ENCODE data around the gene ALG9.
A peak's percentile ranks its signal among the peaks of the same experiment; 100 is the strongest.
"Not testable (repeated sequence)": the region's sequence is repeated elsewhere in the genome, so short reads cannot be mapped to it uniquely, and the experiment has no call there.

The ALG9 gene

DNA sequence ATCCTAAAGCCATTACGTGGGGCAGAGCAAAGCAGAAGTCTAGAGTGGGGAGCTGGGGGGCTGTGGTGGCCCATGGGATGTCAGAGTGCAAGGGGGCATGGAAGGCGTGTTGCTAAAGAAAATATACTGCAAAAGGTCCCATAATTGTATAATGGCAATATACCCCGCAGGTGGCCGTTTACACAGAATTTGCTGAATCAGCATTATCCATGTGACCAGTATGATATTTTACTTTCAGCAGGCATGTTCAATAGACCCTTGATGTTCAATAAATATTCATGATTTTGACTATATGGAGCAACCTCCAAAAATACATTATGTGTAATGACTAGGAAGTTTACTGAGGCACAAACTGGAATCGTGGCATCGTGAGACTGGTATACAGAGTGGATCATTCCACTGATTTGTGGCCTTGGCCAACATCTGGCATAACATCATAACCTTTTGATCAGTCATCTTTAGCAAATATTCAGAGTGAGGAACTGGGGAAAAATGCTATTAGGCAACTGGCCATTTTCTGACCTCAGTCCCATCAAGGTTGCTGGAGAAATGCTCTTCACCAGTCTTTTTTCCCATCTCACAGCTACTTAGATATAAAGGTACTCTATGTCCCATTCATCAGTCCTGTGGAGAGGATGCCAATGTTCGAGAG lies 75.9 kb downstream of the ALG9 start:
- DNase-seq (ENCODE audit: low read depth): no peak

DNA sequence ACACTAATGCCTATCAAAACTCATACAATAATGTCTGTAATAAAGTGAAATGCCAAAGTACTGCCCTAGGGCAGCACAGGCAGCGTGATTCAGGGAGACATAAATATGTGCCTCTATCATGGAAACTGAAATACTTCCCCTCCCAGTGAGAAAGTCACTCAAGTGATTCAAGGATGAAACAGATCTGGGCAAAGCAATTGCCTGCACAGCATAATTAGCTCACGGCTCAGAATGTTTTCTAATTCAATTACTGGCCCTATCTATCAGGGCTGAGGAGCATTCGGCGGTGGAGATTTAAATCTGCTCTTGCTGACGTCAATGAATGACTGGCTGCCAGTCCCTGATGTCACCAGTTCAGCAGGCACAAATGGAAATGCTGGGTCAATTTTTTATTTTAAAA lies 77.5 kb downstream of the ALG9 start:
- DNase-seq (ENCODE audit: low read depth): no peak

- DNase-seq (ENCODE audit: low read depth): no peak
Measured at GRCh38 chr11:111792955-111793500, 78.4 kb downstream of the ALG9 start.

- DNase-seq (ENCODE audit: low read depth): no peak
Measured at GRCh38 chr11:111792314-111792713, 79.1 kb downstream of the ALG9 start.

GRCh38 chr11:111788464-111788863 lies 82.9 kb downstream of the ALG9 start:
- DNase-seq (ENCODE audit: low read depth): no peak

- no peak for DNase-seq (ENCODE audit: low read depth)
Measured at GRCh38 chr11:111788051-111788450, 83.3 kb downstream of the ALG9 start.

DNA sequence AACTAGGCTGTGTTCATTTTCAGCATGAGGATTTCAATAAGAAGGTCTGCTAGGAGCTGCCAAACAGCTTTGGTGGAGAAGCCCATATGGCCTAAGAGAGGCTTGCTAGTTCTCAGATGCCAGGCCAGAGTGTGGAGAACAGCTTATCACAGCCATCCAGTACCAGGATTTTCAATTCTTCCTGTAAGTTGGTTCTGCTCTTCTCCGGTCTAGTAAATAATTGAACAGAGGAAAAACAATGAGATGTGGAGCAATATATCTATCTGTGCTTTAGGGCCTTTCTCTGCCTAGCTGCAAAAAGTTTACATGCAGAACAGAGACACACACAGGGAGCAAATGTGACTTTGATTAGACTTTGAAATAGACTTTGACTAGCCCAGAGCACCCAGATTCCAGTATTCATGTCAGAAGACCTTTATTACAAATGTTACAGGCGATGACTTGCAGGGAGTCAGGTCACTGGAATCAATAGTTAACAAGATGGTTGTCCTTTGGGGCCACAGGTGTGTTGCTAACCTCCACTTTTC lies 85.4 kb downstream of the ALG9 start:
- no peak for DNase-seq (ENCODE audit: low read depth)

GRCh38 chr11:111785076-111785475 lies 86.3 kb downstream of the ALG9 start:
- no peak for DNase-seq (ENCODE audit: low read depth)

DNA sequence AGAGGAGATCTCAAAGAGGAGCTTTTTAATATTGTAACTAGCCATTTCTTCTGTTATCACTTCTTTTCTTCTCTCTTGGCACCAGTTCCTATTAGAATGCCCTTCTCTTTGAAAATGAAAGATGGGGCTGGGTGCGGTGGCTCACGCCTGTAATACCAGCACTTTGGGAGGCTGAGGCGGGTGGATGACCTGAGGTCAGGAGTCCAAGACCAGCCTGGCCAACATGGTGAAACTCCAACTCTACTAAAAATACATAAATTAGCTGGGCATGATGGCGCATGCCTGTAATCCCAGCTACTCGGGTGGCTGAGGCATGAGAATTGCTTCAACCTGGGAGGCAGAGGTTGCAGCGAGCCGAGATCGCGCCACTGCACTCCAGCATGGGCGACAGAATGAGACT lies 87.1 kb downstream of the ALG9 start:
- DNase-seq (ENCODE audit: low read depth): not testable (repeated sequence)

GRCh38 chr11:111782109-111782741 lies 89.2 kb downstream of the ALG9 start:
- no peak for DNase-seq (ENCODE audit: low read depth)

GRCh38 chr11:111779118-111779517 lies 92.3 kb downstream of the ALG9 start:
- no peak for DNase-seq (ENCODE audit: low read depth)

DNA sequence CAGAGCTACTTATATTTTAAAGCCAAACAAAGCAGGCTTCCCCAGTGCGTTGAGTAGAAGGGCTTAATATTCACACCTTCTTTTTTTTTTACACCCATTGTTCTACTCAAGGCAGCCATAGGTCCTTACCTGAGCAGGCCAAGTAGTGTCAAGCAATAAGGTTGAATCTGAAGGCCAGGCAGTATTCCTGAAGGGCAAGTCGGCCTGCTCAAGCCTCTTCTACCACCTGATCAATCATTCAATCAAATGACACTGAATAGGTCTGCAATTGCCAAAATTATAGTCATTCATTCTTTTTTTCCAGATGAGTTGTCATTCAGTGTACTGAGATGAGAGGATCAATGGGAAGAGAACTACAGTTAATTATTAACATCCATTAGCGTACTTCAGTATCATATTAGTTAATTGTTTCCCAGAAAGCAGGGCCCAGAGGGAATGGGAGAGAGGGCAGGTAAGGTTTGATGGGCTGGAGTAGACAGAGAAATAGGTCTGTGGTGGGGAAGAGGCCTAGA lies 93.3 kb downstream of the ALG9 start:
- DNase-seq (ENCODE audit: low read depth): no peak

DNA sequence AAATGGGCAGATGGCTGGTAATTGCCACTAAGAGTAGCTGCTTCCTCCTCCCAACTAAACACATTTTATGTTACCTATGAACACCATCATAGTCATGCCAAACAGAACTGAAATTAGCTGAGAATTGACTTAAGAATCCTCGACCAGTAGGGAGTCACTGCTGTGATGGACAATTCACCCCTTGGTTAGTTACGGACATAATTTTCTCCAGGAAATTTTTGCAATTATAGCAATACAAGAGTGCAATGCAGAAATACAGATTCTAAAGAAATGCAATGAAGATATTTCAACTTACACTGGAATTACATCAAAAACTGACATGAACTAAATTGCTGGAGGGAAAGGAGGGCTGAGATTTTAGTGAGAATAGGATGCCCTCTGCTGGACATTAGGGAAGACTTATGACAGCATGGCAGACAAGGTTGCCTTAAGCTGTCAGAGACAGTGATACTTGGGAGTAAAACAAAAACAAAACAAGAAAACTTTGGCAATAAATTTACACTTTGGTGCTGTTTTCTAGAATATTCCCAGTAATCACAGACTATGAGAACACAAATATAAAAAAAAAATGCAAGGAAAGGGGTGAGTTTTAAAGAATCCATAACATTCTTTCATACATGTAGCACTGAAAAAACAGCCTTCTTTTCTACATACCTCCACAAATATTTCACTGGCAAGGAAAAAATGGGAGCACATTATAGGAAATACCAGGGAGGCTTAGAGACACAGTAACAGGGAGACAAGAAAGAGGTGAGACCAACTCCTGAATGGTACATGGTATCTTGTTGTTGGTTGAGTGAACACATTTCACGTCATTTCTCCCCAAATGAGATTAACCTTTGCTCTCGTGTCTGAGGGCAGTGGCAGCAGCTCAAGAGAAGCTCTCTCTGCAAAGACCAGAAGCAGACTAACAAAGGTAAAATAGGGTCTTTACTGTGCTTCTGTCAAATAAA lies 94.0 kb downstream of the ALG9 start:
- DNase-seq (ENCODE audit: low read depth): no peak

DNA sequence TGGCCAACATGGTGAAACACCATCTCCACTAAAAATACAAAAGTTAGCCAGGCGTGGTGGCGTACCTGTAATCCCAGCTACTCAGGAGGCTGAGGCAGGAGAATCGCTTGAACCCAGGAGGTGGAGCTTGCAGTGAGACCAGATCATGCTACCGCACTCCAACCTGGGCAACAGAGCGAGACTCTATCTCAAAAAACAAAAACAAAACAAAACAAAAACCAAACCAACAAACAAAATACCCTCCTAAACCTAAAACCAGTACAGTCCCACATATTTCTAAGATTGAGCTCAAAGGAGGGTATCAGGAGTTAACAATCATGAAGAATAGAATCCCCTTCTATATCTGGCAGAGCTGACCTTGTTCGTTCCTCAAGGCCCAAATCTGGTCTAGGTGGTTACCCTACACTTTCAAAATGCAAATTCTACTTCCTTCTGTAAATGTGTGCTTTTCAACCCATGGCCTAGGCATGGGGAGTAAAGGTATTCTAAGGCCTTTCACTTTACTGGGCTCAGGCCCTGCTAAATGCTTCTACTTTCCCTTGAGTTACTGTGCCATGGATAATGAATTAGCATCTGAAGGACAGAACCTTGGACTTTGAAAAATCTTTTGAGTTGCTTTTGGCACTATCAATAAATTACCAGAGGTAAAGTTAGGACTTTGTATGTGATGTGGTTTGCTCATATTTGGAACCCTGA lies 94.8 kb downstream of the ALG9 start:
- DNase-seq (ENCODE audit: low read depth): no peak

- no peak for DNase-seq (ENCODE audit: low read depth)
Measured at GRCh38 chr11:111774955-111775710, 96.2 kb downstream of the ALG9 start.

DNA sequence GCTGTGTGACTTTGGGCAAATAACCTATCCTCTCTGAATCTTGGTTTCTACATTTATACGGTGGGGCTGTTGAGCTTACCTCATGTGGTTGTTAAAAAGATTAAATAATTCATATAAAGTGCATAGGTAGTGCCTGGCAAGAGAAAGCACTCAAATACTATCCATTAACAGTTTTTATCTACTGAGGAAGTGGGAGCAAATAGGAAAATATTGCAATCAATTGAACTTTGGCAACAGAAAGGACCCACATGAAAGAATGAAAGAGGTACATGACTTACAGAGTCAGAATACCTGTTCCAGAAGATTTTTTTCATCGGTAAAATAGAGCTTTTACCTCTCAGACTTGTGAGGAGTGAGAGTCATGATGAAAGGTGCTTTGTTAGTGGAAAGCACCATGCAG lies 98.8 kb downstream of the ALG9 start:
- DNase-seq (ENCODE audit: low read depth): no peak

DNA sequence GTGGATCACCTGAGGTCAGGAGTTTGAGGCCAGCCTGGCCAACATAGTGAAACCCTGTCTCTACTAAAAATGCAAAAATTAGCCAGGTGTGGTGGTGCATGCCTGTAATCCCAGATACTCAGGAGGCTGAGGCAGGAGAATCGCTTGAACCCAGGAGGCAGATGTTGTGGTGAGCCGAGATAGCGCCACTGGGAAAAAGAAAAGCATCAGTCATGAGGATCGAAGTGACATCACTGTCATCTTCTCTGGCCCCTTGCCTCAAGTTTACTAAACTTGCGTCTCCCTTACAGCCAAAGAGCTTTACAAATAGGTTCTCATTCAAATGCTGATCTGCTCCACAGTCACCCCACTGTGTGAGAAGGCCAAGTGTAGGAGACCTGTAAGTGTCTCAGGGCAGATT lies 100.2 kb downstream of the ALG9 start:
- DNase-seq (ENCODE audit: low read depth): not testable (repeated sequence)

DNA sequence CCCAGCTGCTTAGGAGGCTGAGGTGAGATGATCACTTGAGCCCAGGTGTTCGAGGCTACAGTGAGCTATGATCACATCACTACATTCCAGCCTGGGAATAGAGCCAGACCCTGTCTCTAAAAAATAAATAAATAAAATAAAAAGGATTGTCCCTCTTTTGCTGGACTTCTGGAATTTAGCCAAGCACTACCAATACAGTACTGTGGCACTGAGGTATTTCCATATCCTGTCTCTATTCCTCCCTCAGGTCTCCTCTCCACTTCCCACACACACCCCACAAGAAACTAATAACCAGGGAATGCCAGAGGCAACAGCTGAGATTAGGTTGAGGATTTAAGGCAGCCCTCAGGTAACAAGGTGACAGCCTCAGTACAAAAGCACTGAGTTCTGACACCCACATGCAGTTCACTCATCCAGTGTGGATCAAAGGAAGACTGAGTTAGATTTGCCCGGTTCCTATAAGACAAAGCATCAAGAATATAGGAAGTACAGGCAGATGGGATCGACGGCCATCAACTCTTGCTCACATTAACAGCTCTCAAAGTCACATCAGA lies 100.7 kb downstream of the ALG9 start:
- DNase-seq (ENCODE audit: low read depth): no peak

GRCh38 chr11:111766834-111767142 lies 104.6 kb downstream of the ALG9 start:
- no peak for DNase-seq (ENCODE audit: low read depth)

DNA sequence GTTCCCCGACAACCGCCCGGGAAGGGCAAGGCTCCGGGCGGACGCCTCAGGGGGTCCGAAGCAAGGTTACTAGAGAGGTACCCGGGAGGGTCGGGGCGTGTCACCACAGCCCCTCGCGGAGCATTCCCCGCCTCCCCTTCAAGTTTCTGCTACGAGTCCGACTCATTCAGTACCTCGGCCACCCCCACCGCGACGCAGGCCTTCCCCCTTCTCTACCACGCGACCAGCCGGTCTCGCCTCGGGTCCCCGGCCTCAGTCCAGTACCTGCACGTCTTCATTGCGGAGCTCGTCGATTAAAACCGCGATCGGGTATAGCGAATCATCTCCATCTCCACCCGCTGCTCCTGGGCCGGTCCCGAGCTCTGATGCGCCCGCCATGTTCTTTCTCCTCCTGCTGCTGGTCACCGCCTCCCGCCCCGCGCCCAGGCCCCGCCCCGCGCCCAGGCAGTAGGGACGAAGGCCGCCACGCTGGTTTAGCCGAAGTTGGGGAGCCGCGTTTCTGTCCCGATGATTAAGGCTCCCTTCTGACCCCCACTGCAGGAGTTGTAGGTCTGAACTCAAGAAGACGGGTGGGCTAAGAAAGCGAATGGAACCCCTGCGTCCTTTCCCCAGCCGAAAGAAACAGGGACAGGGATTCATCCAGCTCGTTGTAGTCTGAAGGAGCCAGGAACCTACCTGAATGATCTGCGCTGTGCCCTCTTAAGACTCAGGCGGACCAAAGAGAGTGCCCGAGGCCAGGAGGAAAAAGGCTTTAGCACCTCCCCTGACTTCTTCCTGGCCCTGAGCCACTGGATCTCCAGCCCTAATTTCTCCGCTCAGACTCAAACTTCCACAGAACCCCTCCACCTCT lies 105.2 kb downstream of the ALG9 start, which contains the start of gene PPP2R1B:
PPP2R1B (minus strand) TSS at position 406 of the 850 bp plus-strand sequence; CDS start at position 378, 28 bp downstream.
- DNase-seq (ENCODE audit: low read depth): peak; percentile 58
